HepG2 (cell line): Measurements from ENCODE around the gene ATG7. TPM values are rescaled to one million over a fixed set of nuclear protein-coding genes. Genes with fewer than 3 reads are reported as not detected.
A peak's percentile ranks its signal among the peaks of the same experiment; 100 is the strongest.

Experiments
- E2F5 ChIP-seq: sonication (generic); formaldehyde crosslinking; conservative IDR thresholded peaks from 2 replicates; pipeline ENCODE4 v1.4.0; 2020; ENCODE audit warnings: missing genetic modification reagents
- GLI4 ChIP-seq: sonication (generic); formaldehyde crosslinking; IDR thresholded peaks from 2 replicates; pipeline ENCODE4 v1.5.1; 2020; ENCODE audit warnings: missing genetic modification reagents, mild to moderate bottlenecking, moderate library complexity, borderline replicate concordance
- KDM2A ChIP-seq: sonication (generic); formaldehyde crosslinking; IDR thresholded peaks from 2 replicates; pipeline ENCODE4 v1.4.0; 2020; ENCODE audit warnings: low read depth, missing genetic modification reagents, borderline replicate concordance
- MYPOP ChIP-seq: sonication (generic); formaldehyde crosslinking; IDR thresholded peaks from 2 replicates; pipeline ENCODE4 v1.8.1; 2023; ENCODE audit warnings: mild to moderate bottlenecking, moderate library complexity, missing genetic modification reagents
- PAX8 ChIP-seq: sonication (generic); formaldehyde crosslinking; IDR thresholded peaks from 2 replicates; pipeline ENCODE4 v1.8.0; 2022; ENCODE audit warnings: mild to moderate bottlenecking, missing genetic modification reagents, borderline replicate concordance
- REL ChIP-seq: sonication (generic); formaldehyde crosslinking; conservative IDR thresholded peaks from 2 replicates; pipeline ENCODE4 v1.8.0; 2022; ENCODE audit warnings: mild to moderate bottlenecking, missing genetic modification reagents, moderate library complexity
- RFX5 ChIP-seq: IDR thresholded peaks from 2 replicates; pipeline ENCODE4 v1.6.1; 2011; ENCODE audit warnings: low read depth, low read length, improper control_type of control experiment
- SAFB2 ChIP-seq: sonication (generic); formaldehyde crosslinking; IDR thresholded peaks from 2 replicates; pipeline ENCODE4 v1.5.1; 2020; ENCODE audit warnings: missing genetic modification reagents, low read depth, mild to moderate bottlenecking, borderline replicate concordance
- TAF15 ChIP-seq: fragments of 200-400 bp; formaldehyde crosslinking; IDR thresholded peaks from one replicate; pipeline ENCODE4 v1.6.1; 2018; ENCODE audit warnings: mild to moderate bottlenecking, low read depth, low read length; ENCODE audit not compliant: poor library complexity, severe bottlenecking
- ZBTB39 ChIP-seq: sonication (generic); formaldehyde crosslinking; IDR thresholded peaks from 2 replicates; pipeline ENCODE4 v1.5.0; 2020; ENCODE audit warnings: missing genetic modification reagents
- ZBTB7A ChIP-seq: sonication (generic); formaldehyde crosslinking; IDR thresholded peaks from 2 replicates; pipeline ENCODE4 v1.8.0; 2022; ENCODE audit warnings: mild to moderate bottlenecking, missing genetic modification reagents
- ZC3H13 ChIP-seq: sonication (generic); formaldehyde crosslinking; IDR thresholded peaks from 2 replicates; pipeline ENCODE4 v1.8.1; 2023; ENCODE audit warnings: mild to moderate bottlenecking, missing genetic modification reagents, moderate library complexity
- ZMAT3 ChIP-seq: sonication (generic); formaldehyde crosslinking; conservative IDR thresholded peaks from 2 replicates; pipeline ENCODE4 v1.7.0; 2021; ENCODE audit warnings: missing genetic modification reagents
- ZMYM4 ChIP-seq: sonication (generic); formaldehyde crosslinking; IDR thresholded peaks from 2 replicates; pipeline ENCODE4 v1.8.1; 2023; ENCODE audit warnings: mild to moderate bottlenecking, missing genetic modification reagents
- ZNF12 ChIP-seq: sonication (generic); formaldehyde crosslinking; IDR thresholded peaks from 2 replicates; pipeline ENCODE4 v1.5.0; 2020; ENCODE audit warnings: missing genetic modification reagents
- ZNF205 ChIP-seq: IDR thresholded peaks from 2 replicates; pipeline ENCODE4 v1.6.1; 2018; ENCODE audit warnings: missing biosample characterization, missing genetic modification reagents
- ZNF460 ChIP-seq: sonication (generic); formaldehyde crosslinking; IDR thresholded peaks from 2 replicates; pipeline ENCODE4 v1.5.1; 2020; ENCODE audit warnings: missing genetic modification reagents, mild to moderate bottlenecking, borderline replicate concordance
- ZNF501 ChIP-seq: sonication (generic); formaldehyde crosslinking; IDR thresholded peaks from 2 replicates; pipeline ENCODE4 v1.5.1; 2020; ENCODE audit warnings: mild to moderate bottlenecking, moderate library complexity, missing genetic modification reagents
- ZNF558 ChIP-seq: sonication (generic); formaldehyde crosslinking; IDR thresholded peaks from 2 replicates; pipeline ENCODE4 v1.9.0; 2022; ENCODE audit warnings: mild to moderate bottlenecking, missing genetic modification reagents, borderline replicate concordance
- ZNF589 ChIP-seq: sonication (generic); formaldehyde crosslinking; conservative IDR thresholded peaks from 2 replicates; pipeline ENCODE4 v1.8.0; 2022; ENCODE audit warnings: mild to moderate bottlenecking, moderate library complexity, missing genetic modification reagents
- ZNF703 ChIP-seq: sonication (generic); formaldehyde crosslinking; IDR thresholded peaks from 2 replicates; pipeline ENCODE4 v1.5.1; 2020; ENCODE audit warnings: missing genetic modification reagents, mild to moderate bottlenecking, moderate library complexity, borderline replicate concordance
- ZNF768 ChIP-seq: sonication (generic); formaldehyde crosslinking; IDR thresholded peaks from 2 replicates; pipeline ENCODE4 v1.4.0; 2020; ENCODE audit warnings: missing genetic modification reagents
- ZNF772 ChIP-seq: sonication (generic); formaldehyde crosslinking; IDR thresholded peaks from 2 replicates; pipeline ENCODE4 v1.5.0; 2020; ENCODE audit warnings: mild to moderate bottlenecking, missing genetic modification reagents
- ZNF775 ChIP-seq: sonication (generic); formaldehyde crosslinking; IDR thresholded peaks from 2 replicates; pipeline ENCODE4 v1.4.0; 2020; ENCODE audit warnings: missing genetic modification reagents, mild to moderate bottlenecking, moderate library complexity, borderline replicate concordance
- polyA plus RNA-seq, 8 experiments: library from polyadenylated mRNA; depleted of rRNA in 3 of 8; stranded (reverse) in 7 of 8; unstranded in 1 of 8; fragments of >200 nt; fragmentation: Illumina TruSeq in 4 of 8; extraction: Trizol in 4 of 8; gene quantifications; 2 replicates each; pipeline versions ENCODE4 v1.2.1 to v1.2.3, GENCODE V29; 2011 to 2016; ENCODE audit warnings: low read depth in 4 of 8, missing spikeins in 1 of 8, mixed read lengths in 1 of 8; ENCODE audit not compliant: insufficient read depth in 1 of 8
- total RNA-seq, 5 experiments: library from RNA; depleted of rRNA; stranded (reverse); fragments of >200 nt; fragmentation: Illumina TruSeq; extraction: Trizol; gene quantifications; 2 replicates each; pipeline ENCODE4 v1.2.3, GENCODE V29; 2016; ENCODE audit warnings: low read depth in 1 of 5

ATG7 gene
- total and polyA plus RNA-seq, 2 of the 13 experiments (the other 11 are each of a cell fraction or from before 2014, with no cell fraction given), result 7.8 to 22.1 TPM

GRCh38 chr3:11271986-11272904 is at the start of gene ATG7 (continued):
- TF ChIP-seq KDM2A (CRISPR knock-in tag) (peak; percentile 93), ZMAT3 (no peak; the same call in 1 of the 2 replicates), SAFB2 (CRISPR knock-in tag) (0 out of 2 replicates have a peak, but pooled peaks have one; percentile 51), MYPOP (CRISPR knock-in tag) (no peak), ZNF12 (0 out of 2 replicates have a peak, but pooled peaks have one; percentile 14), ZNF589 (CRISPR knock-in tag) (no peak), ZNF775 (no peak), ZNF703 (no peak), ZNF558 (CRISPR knock-in tag) (no peak), ZC3H13 (CRISPR knock-in tag) (no peak), ZNF768 (peak; percentile 81; the same call in 1 of the 2 replicates), TAF15 (no peak), ZNF205 (CRISPR knock-in tag) (peak; percentile 43; the same call in 1 of the 2 replicates), ZMYM4 (CRISPR knock-in tag) (peak; percentile 94), REL (peak; percentile 45; the same call in 1 of the 2 replicates), ZNF460 (no peak; the same call in 1 of the 2 replicates), ZBTB7A (0 out of 2 replicates have a peak, but pooled peaks have one; percentile 33), ZNF501 (CRISPR knock-in tag) (peak; percentile 93), GLI4 (no peak), RFX5 (no peak; the same call in 1 of the 2 replicates), ZNF772 (CRISPR knock-in tag) (0 out of 2 replicates have a peak, but pooled peaks have one; percentile 70), ZBTB39 (CRISPR knock-in tag) (no peak), PAX8 (CRISPR knock-in tag) (no peak), E2F5 (no peak; the same call in 1 of the 2 replicates)
